Retinal pigment epithelial cell (primary cell): ENCODE measurements around the gene ZNHIT1.
"Not testable (repeated sequence)": the region's sequence is repeated elsewhere in the genome, so short reads cannot be mapped to it uniquely, and the experiment has no call there.

ENCODE experiments used
- DNase-seq: peaks from one replicate; pipeline ENCODE4 v3.0.0-alpha.2; 2010; ENCODE audit warnings: low read depth
- H3K4me3 ChIP-seq: 2 replicates; pipeline ENCODE4 v1.5.1; 2011; ENCODE audit warnings: mild to moderate bottlenecking, low read length, control low read depth, moderate library complexity
- CTCF ChIP-seq: conservative IDR thresholded peaks from 2 replicates; pipeline ENCODE4 v1.5.1; 2011; ENCODE audit warnings: low read depth, low read length, control low read depth, inconsistent platforms

Gene ZNHIT1

GRCh38 chr7:101195884-101196283, 22.1 kb upstream of the ZNHIT1 start:
- no peak for TF ChIP-seq CTCF
- DNase-seq, result no peak
- H3K4me3 ChIP-seq, result no peak overlapping the region

GRCh38 chr7:101197991-101198390, 20.0 kb upstream of the ZNHIT1 start:
- no peak for TF ChIP-seq CTCF
- no peak overlapping the region for H3K4me3 ChIP-seq
- DNase-seq, result no peak

GRCh38 chr7:101198476-101198875, 19.5 kb upstream of the ZNHIT1 start:
- TF ChIP-seq CTCF, result no peak
- H3K4me3 ChIP-seq, result no peak overlapping the region
- DNase-seq, result no peak

GRCh38 chr7:101199522-101199921, 18.4 kb upstream of the ZNHIT1 start:
- not testable (repeated sequence) for DNase-seq, H3K4me3 ChIP-seq

- TF ChIP-seq CTCF, result no peak
- no peak for DNase-seq
Observed at GRCh38 chr7:101200504-101200861, 17.5 kb upstream of the ZNHIT1 start.

GRCh38 chr7:101200862-101201599, 16.9 kb upstream of the ZNHIT1 start, which contains the start of gene MOGAT3:
Gene MOGAT3, minus strand, starts transcription at chr7:101201036. Its CDS starts 182 bp downstream, at chr7:101200854.
- no peak for DNase-seq
- H3K4me3 ChIP-seq, result no peak within 1 kb of the TSS
- no peak for TF ChIP-seq CTCF

More at GRCh38 chr7:101200504-101200861, 17.5 kb upstream of the ZNHIT1 start:
- H3K4me3 ChIP-seq, result no peak overlapping the region

- H3K4me3 ChIP-seq, result no peak overlapping the region
- DNase-seq, result no peak
- TF ChIP-seq CTCF, result no peak
Observed at GRCh38 chr7:101201695-101202602, 16.0 kb upstream of the ZNHIT1 start.
